HG02759 (cell line): Measurements from ENCODE around the gene CACNG6.
"Not testable (repeated sequence)": the region's sequence is repeated elsewhere in the genome, so short reads cannot be mapped to it uniquely, and the experiment has no call there.

Source experiments
- ATAC-seq: cut with Tn5 transposase; IDR thresholded peaks from one replicate; pipeline ENCODE4 v1.9.1; 2021; ENCODE audit warnings: mild to moderate bottlenecking, moderate library complexity; ENCODE audit not compliant: unreplicated experiment

The CACNG6 gene

GRCh38 chr19:53991224-53992113 is at the start of gene CACNG6:
Gene CACNG6 (plus strand): TSS chr19:53991637. CDS start chr19:53992878, 1,241 bp downstream.
- no peak for ATAC-seq

GRCh38 chr19:53942001-53942786 is 49.2 kb upstream of the CACNG6 start:
- ATAC-seq = no peak

GRCh38 chr19:53944416-53944815 is 47.0 kb upstream of the CACNG6 start:
- no peak for ATAC-seq

GRCh38 chr19:53944933-53945332 is 46.5 kb upstream of the CACNG6 start:
- no peak for ATAC-seq

GRCh38 chr19:53945441-53945840 is 46.0 kb upstream of the CACNG6 start:
- no peak for ATAC-seq

- no peak for ATAC-seq
Observed at GRCh38 chr19:53945998-53946397, 45.4 kb upstream of the CACNG6 start.

- ATAC-seq = no peak
Observed at GRCh38 chr19:53947624-53948023, 43.8 kb upstream of the CACNG6 start.

GRCh38 chr19:53948611-53949010 is 42.8 kb upstream of the CACNG6 start:
- ATAC-seq = not testable (repeated sequence)

- no peak for ATAC-seq
Observed at GRCh38 chr19:53951436-53951835, 40.0 kb upstream of the CACNG6 start.

- no peak for ATAC-seq
Observed at GRCh38 chr19:53951947-53952346, 39.5 kb upstream of the CACNG6 start.

GRCh38 chr19:53953383-53953782 is 38.1 kb upstream of the CACNG6 start:
- ATAC-seq = no peak

GRCh38 chr19:53957448-53958167 is 33.8 kb upstream of the CACNG6 start:
- no peak for ATAC-seq

- no peak for ATAC-seq
Observed at GRCh38 chr19:53958168-53958571, 33.3 kb upstream of the CACNG6 start.

GRCh38 chr19:53958823-53959757 is 32.3 kb upstream of the CACNG6 start:
- no peak for ATAC-seq

GRCh38 chr19:53960187-53960586 is 31.2 kb upstream of the CACNG6 start:
- no peak for ATAC-seq

- ATAC-seq = no peak
Observed at GRCh38 chr19:53960886-53961285, 30.6 kb upstream of the CACNG6 start.

GRCh38 chr19:53961523-53962356 is 29.7 kb upstream of the CACNG6 start:
- no peak for ATAC-seq

- ATAC-seq = no peak
Observed at GRCh38 chr19:53962887-53963431, 28.5 kb upstream of the CACNG6 start, which contains the start of gene CACNG8. Gene CACNG8 (plus strand): TSS chr19:53962937.

GRCh38 chr19:53965091-53965490 is 26.3 kb upstream of the CACNG6 start:
- no peak for ATAC-seq
